Tibial artery (tissue), 4 donors: ENCODE measurements around the gene NKD1.

Source experiments
- DNase-seq, 2 donors: peaks; one replicate each; pipeline ENCODE4 v3.0.0-alpha.2; 2019
- H3K27ac ChIP-seq, 2 donors: fragments of 200-600 bp; sonication (generic) in 1 of 2; 1 replicate in 1 of 2; 2 replicates in 1 of 2; pipeline ENCODE4 v1.5.1; 2018 to 2019; ENCODE audit warnings: mild to moderate bottlenecking in 1 of 2
- H3K27me3 ChIP-seq, 2 donors: fragments of 200-600 bp; sonication (generic) in 1 of 2; one replicate each; pipeline versions ENCODE4 v1.5.1 to v1.6.0; 2016 to 2019
- H3K36me3 ChIP-seq, 3 donors: fragments of 200-600 bp; sonication (generic) in 2 of 3; one replicate each; pipeline ENCODE4 v1.5.1; 2016 to 2019; ENCODE audit warnings: mild to moderate bottlenecking in 2 of 3
- H3K4me1 ChIP-seq, 4 donors: fragments of 200-600 bp; sonication (generic) in 2 of 4; 1 replicate in 3 of 4; 2 replicates in 1 of 4; pipeline ENCODE4 v1.5.1; 2016 to 2019
- H3K4me3 ChIP-seq, 2 donors: fragments of 200-600 bp; sonication (generic) in 1 of 2; 1 replicate in 1 of 2; 2 replicates in 1 of 2; pipeline ENCODE4 v1.5.1; 2018 to 2019; ENCODE audit warnings: mild to moderate bottlenecking in 2 of 2
- H3K9me3 ChIP-seq, 3 donors: fragments of 200-600 bp; sonication (generic) in 1 of 3; one replicate each; pipeline ENCODE4 v1.5.1; 2016 to 2019
- CTCF ChIP-seq, 2 experiments: fragments of 200-600 bp in 1 of 2; fragments of 450-650 bp in 1 of 2; IDR thresholded peaks; one replicate each; pipeline ENCODE4 v1.5.1; 2017 to 2019; ENCODE audit warnings: antibody characterized with exemption in 2 of 2, mild to moderate bottlenecking in 1 of 2, moderate library complexity in 1 of 2
- intact Hi-C: fragments of 100-400 bp; cut with DNase I; formaldehyde crosslinking; loops from one replicate; pipeline ENCODE4 v1.15.0; 2023; ENCODE audit warnings: low total_unique reads

NKD1 gene

DNA sequence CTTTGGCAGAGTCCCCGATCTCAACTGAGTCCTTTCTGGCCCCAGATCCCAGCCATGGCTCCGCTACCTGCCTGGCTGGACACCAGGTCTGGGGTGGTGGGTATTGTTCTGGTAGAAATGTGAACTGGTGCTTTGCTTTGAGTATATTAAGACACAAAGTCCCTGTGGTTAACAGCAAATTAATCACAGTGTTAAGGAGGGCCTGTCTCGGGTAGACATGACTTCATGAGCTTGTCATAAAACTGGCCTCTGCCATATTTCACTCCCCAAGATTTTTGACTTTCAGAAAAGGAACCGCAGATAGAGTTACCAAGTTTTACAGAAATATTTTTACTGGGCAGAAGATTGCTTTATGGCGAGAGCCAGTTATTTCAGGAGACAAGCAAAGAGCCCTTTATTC is 19.5 kb downstream of the NKD1 start:
- Histone ChIP-seq H3K9me3 (no peaks in the 10 kb centered on the region), H3K4me1 (peaks cover 0 to 80% (median 29%) of the 10 kb centered on the region in 4 donors), H3K27me3 (no peaks in the 10 kb centered on the region), H3K4me3 (no peak overlapping the region), H3K36me3 (peaks cover 6 to 39% (median 11%) of the 10 kb centered on the region in 3 donors), H3K27ac (peak overlapping the region; percentile 74 to 75)
- intact Hi-C loops = no loop called here
- no peak for DNase-seq
- TF ChIP-seq CTCF (IDR thresholded peaks at IDR 0.05) = no peak

- Histone ChIP-seq H3K9me3 (no peaks in the 10 kb centered on the region), H3K27me3 (no peaks in the 10 kb centered on the region), H3K36me3 (peaks cover 3 to 33% (median 7%) of the 10 kb centered on the region in 3 donors), H3K4me3 (no peak overlapping the region), H3K27ac (peak overlapping the region; percentile 74 to 75), H3K4me1 (peaks cover 0 to 86% (median 35%) of the 10 kb centered on the region in 4 donors)
- TF ChIP-seq CTCF (IDR thresholded peaks at IDR 0.05) = no peak
- intact Hi-C loops = no loop called here
- DNase-seq = no peak
These were observed 20.1 kb downstream of the NKD1 start for GRCh38 chr16:50568187-50568815.

- DNase-seq = no peak
- no peak for TF ChIP-seq CTCF (IDR thresholded peaks at IDR 0.05)
- H3K36me3 ChIP-seq = peaks cover 3 to 20% (median 7%) of the 10 kb centered on the region in 3 donors
- H3K27me3 ChIP-seq = no peaks in the 10 kb centered on the region
- intact Hi-C loops = no loop called here
- H3K9me3 ChIP-seq = no peaks in the 10 kb centered on the region
- H3K27ac ChIP-seq = no peak overlapping the region
- peaks cover 0 to 89% (median 52%) of the 10 kb centered on the region in 4 donors for H3K4me1 ChIP-seq
- H3K4me3 ChIP-seq = no peak overlapping the region
These were observed 22.2 kb downstream of the NKD1 start for GRCh38 chr16:50570354-50570753.

- TF ChIP-seq CTCF (IDR thresholded peaks at IDR 0.05) = no peak
- H3K4me1 ChIP-seq = peaks cover 0 to 93% (median 56%) of the 10 kb centered on the region in 4 donors
- DNase-seq = no peak
- H3K27ac ChIP-seq = no peak overlapping the region
- H3K9me3 ChIP-seq = no peaks in the 10 kb centered on the region
- no peak overlapping the region for H3K4me3 ChIP-seq
- no peaks in the 10 kb centered on the region for H3K27me3 ChIP-seq
- intact Hi-C loops = no loop called here
- H3K36me3 ChIP-seq = peaks cover 3 to 20% (median 7%) of the 10 kb centered on the region in 3 donors
These were observed 22.8 kb downstream of the NKD1 start for GRCh38 chr16:50570808-50571598.

DNA sequence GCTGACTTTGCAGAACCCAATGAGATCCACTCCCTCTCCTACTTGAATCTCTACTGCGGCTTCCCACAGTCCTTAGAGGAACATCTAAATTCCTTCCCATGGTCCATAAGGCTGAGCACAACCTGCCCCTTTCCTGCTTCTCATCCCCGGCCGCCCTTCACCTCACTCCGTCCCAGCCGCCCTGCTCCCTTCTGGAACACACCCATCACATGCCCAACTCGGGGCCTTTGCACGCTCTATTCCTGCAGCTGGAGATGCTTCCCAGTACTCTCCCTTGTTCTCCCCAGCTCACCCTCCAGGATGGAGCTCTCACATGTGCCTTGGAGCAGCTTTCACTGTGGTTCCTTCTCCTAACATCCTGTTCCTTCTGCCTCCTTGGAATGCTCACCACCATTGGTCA is 23.6 kb downstream of the NKD1 start:
- TF ChIP-seq CTCF (IDR thresholded peaks at IDR 0.05) = no peak
- intact Hi-C loops = no loop called here
- Histone ChIP-seq H3K4me1 (peaks cover 0 to 90% (median 57%) of the 10 kb centered on the region in 4 donors), H3K27me3 (no peaks in the 10 kb centered on the region), H3K9me3 (no peaks in the 10 kb centered on the region), H3K36me3 (peaks cover 0 to 13% (median 0%) of the 10 kb centered on the region in 3 donors), H3K27ac (peak overlapping the region; percentile 74 to 79), H3K4me3 (no peak overlapping the region)
- DNase-seq = no peak
